ENCODE results near the gene HNRNPA3.

GRCh38 chr2:177175917-177176668, 36.5 kb upstream of the HNRNPA3 start:
- TF ChIP-seq POLR2A (IDR thresholded peaks at IDR 0.05): no peak
- TF ChIP-seq CTCF (IDR thresholded peaks at IDR 0.05): no peak

All from uterus (tissue), 2 donors.